Uterus (tissue), 4 donors: ENCODE measurements around the gene NRAS. TPM values are rescaled to one million over a fixed set of nuclear protein-coding genes. Genes with fewer than 3 reads are reported as not detected.

Experiments used
- DNase-seq, 2 donors: peaks; one replicate each; pipeline ENCODE4 v3.0.0-alpha.2; 2019 to 2020
- H3K27ac ChIP-seq, 2 donors: fragments of 200-600 bp; sonication (generic); 1 replicate in 1 of 2; 2 replicates in 1 of 2; pipeline ENCODE4 v1.5.1; 2016 to 2018
- H3K27me3 ChIP-seq, 2 donors: fragments of 200-600 bp; sonication (generic); one replicate each; pipeline ENCODE4 v1.5.1; 2018 to 2019; ENCODE audit warnings: control low read depth in 1 of 2
- H3K36me3 ChIP-seq, 2 donors: fragments of 200-600 bp; sonication (generic); one replicate each; pipeline ENCODE4 v1.5.1; 2019; ENCODE audit warnings: control low read depth in 1 of 2
- H3K4me1 ChIP-seq, 2 donors: fragments of 200-600 bp; sonication (generic); one replicate each; pipeline ENCODE4 v1.5.1; 2018 to 2019; ENCODE audit warnings: control low read depth in 1 of 2
- H3K4me3 ChIP-seq, 2 donors: fragments of 200-600 bp; sonication (generic); 1 replicate in 1 of 2; 2 replicates in 1 of 2; pipeline ENCODE4 v1.5.1; 2018 to 2019; ENCODE audit warnings: mild to moderate bottlenecking in 1 of 2
- H3K9me3 ChIP-seq, 2 donors: fragments of 200-600 bp; sonication (generic); one replicate each; pipeline ENCODE4 v1.5.1; 2019; ENCODE audit warnings: control low read depth in 1 of 2
- CTCF ChIP-seq, 4 experiments: fragments of 200-600 bp in 2 of 4; fragments of 450-650 bp in 2 of 4; sonication (generic) in 2 of 4; IDR thresholded peaks; one replicate each; pipeline ENCODE4 v1.5.1; 2016 to 2019; ENCODE audit warnings: antibody characterized with exemption in 4 of 4, mild to moderate bottlenecking in 2 of 4, moderate library complexity in 1 of 4
- POLR2A ChIP-seq, 2 donors: fragments of 450-650 bp; IDR thresholded peaks; one replicate each; pipeline ENCODE4 v1.6.1; 2016; ENCODE audit warnings: antibody characterized with exemption in 2 of 2, mild to moderate bottlenecking in 1 of 2, moderate library complexity in 1 of 2
- intact Hi-C: fragments of 100-400 bp; cut with DNase I; formaldehyde crosslinking; loops from one replicate; pipeline ENCODE4 v1.15.1; 2023; ENCODE audit warnings: low total_unique reads
- total RNA-seq, 4 donors: library from RNA; depleted of rRNA in 3 of 4; stranded (reverse); fragments of >200 nt in 3 of 4; gene quantifications; one replicate each; pipeline versions ENCODE4 v1.1.0 to v1.2.4, GENCODE V29; 2014 to 2023
- donor health status: DM: yes; HTN: yes; CAD: no.

The NRAS gene
- total RNA-seq, 4 donors from 2014 or later, result 7.7 to 57.9 (median 20.4) TPM

DNA sequence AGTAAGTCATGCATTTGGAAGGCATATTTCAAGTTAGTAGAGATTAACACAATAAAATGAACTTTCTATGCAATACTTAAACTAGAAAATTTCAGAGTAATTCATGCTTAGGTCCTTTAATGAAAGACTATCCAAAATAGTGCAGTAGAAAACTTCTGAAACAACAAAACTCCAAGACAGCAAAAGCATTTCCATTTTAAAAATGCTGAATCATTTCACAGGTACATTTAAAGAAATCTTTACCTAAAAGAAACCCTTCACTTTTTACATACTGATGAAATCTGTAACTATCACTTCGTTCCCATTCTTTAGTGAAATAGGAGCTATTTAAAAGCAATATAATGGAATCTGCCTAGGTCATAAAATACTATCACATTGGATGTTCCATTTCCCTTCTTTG is 23.8 kb upstream of the NRAS start:
- no peak for DNase-seq
- Histone ChIP-seq H3K9me3 (no peaks in the 10 kb centered on the region), H3K4me1 (no peaks in the 10 kb centered on the region), H3K4me3 (no peak overlapping the region), H3K27me3 (no peaks in the 10 kb centered on the region), H3K27ac (no peak overlapping the region), H3K36me3 (no peaks in the 10 kb centered on the region)
- intact Hi-C loops, result no loop called here
- TF ChIP-seq CTCF (IDR thresholded peaks at IDR 0.05), result no peak
- TF ChIP-seq POLR2A (IDR thresholded peaks at IDR 0.05), result no peak

DNA sequence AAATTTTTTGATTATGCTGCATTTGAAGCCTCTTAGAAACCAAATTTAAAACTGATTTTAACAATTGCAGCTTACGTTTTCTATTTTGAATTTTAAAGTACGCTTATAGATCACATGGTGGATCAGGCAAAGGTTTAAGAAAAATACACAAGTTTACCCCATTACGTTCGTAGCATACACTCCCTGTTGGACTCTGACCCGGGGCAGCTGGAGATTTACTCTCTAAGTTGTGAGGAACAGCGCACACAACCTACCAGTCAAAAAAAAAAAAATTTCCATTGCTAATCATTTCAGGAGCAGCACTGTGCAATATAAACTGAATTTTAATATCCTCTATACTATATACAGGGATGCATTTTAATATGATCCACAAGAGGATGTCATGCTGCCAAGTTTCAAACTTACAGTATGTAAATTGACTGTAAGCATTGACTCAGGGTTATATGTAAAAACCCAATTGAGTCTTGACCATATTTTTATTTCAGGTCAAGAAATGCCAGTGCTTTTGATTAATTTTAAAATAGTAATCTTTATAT is 20.8 kb upstream of the NRAS start:
- no peak for DNase-seq
- no peak overlapping the region for H3K27ac ChIP-seq

DNA sequence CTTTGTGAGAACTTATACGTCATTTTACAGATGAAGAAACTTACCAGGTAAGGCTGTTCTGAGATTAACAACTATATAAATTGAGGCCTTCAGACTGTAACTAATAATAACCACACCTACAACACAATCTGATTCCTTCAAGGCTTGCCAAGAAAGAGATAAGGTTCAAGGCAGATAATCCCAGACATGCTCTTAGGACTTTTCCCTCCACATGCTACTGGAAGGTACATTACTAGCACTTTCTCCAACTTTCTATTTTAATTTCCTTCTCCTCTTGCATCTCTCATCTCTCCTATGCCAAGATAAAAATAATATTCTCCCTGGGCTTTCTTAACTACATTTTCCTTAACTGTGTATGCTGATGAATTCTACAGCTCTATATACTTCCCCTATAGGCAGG is 18.9 kb upstream of the NRAS start:
- no peak overlapping the region for H3K4me3 ChIP-seq
- no peak overlapping the region for H3K27ac ChIP-seq
- no peaks in the 10 kb centered on the region for H3K9me3 ChIP-seq
- DNase-seq, result no peak
- H3K27me3 ChIP-seq, result no peaks in the 10 kb centered on the region
- no peak for TF ChIP-seq POLR2A (IDR thresholded peaks at IDR 0.05)
- TF ChIP-seq CTCF (IDR thresholded peaks at IDR 0.05), result no peak
- H3K36me3 ChIP-seq, result no peaks in the 10 kb centered on the region
- intact Hi-C loops, result no loop called here
- H3K4me1 ChIP-seq, result no peaks in the 10 kb centered on the region

More for the DNA sequence above, 20.8 kb upstream of the NRAS start:
- no peaks in the 10 kb centered on the region for H3K27me3 ChIP-seq
- H3K4me3 ChIP-seq, result no peak overlapping the region
- intact Hi-C loops, result no loop called here
- TF ChIP-seq CTCF (IDR thresholded peaks at IDR 0.05) (no peak), POLR2A (IDR thresholded peaks at IDR 0.05) (no peak)
- no peaks in the 10 kb centered on the region for H3K9me3 ChIP-seq
- no peaks in the 10 kb centered on the region for H3K4me1 ChIP-seq
- H3K36me3 ChIP-seq, result no peaks in the 10 kb centered on the region

GRCh38 chr1:114729782-114730181 is 13.2 kb upstream of the NRAS start:
- no peak for DNase-seq
- intact Hi-C loops, result no loop called here
- no peak overlapping the region for H3K27ac ChIP-seq
- H3K9me3 ChIP-seq, result no peaks in the 10 kb centered on the region
- H3K4me3 ChIP-seq, result no peak overlapping the region
- H3K4me1 ChIP-seq, result no peaks in the 10 kb centered on the region
- TF ChIP-seq POLR2A (IDR thresholded peaks at IDR 0.05), result no peak
- no peak for TF ChIP-seq CTCF (IDR thresholded peaks at IDR 0.05)
- no peaks in the 10 kb centered on the region for H3K27me3 ChIP-seq
- no peaks in the 10 kb centered on the region for H3K36me3 ChIP-seq

- no peak overlapping the region for H3K27ac ChIP-seq
- H3K36me3 ChIP-seq, result no peaks in the 10 kb centered on the region
- TF ChIP-seq POLR2A (IDR thresholded peaks at IDR 0.05) (no peak), CTCF (IDR thresholded peaks at IDR 0.05) (no peak)
- no peak overlapping the region for H3K4me3 ChIP-seq
- H3K27me3 ChIP-seq, result no peaks in the 10 kb centered on the region
- no peak for DNase-seq
- H3K9me3 ChIP-seq, result no peaks in the 10 kb centered on the region
- intact Hi-C loops, result no loop called here
- no peaks in the 10 kb centered on the region for H3K4me1 ChIP-seq
Observed at GRCh38 chr1:114728553-114728952, 12.0 kb upstream of the NRAS start.
